Left forelimb (tissue), 1 donor: Measurements from ENCODE around the gene SAGE1.
"Not testable (repeated sequence)": the region's sequence is repeated elsewhere in the genome, so short reads cannot be mapped to it uniquely, and the experiment has no call there.

Experiments
- DNase-seq: peaks from one replicate; pipeline ENCODE4 v3.0.0-alpha.2; 2018; ENCODE audit warnings: low spot score

SAGE1 gene

GRCh38 chrX:135893294-135893817, at the start of gene SAGE1, which contains the start of gene CT45A10:
TSS of gene SAGE1 (plus strand) at chrX:135893716. CDS start at chrX:135896243, 2,527 bp downstream.
TSS of gene CT45A10 (minus strand) at chrX:135893444. CDS start at chrX:135885344, 8,100 bp downstream.
- no peak for DNase-seq

- DNase-seq, result not testable (repeated sequence)
Measured at GRCh38 chrX:135854438-135854837, 39.1 kb upstream of the SAGE1 start, which contains the start of gene CT45A8. TSS of gene CT45A8 (minus strand) at chrX:135854538. CDS start at chrX:135850783, 3,755 bp downstream.

GRCh38 chrX:135871712-135872111, 21.8 kb upstream of the SAGE1 start, which contains the start of gene CT45A9:
TSS of gene CT45A9 (minus strand) at chrX:135871812. CDS start at chrX:135868061, 3,751 bp downstream.
- not testable (repeated sequence) for DNase-seq

GRCh38 chrX:135882741-135883140, 10.8 kb upstream of the SAGE1 start:
- DNase-seq, result not testable (repeated sequence)

GRCh38 chrX:135888230-135888629, 5.3 kb upstream of the SAGE1 start:
- DNase-seq, result not testable (repeated sequence)

- DNase-seq, result not testable (repeated sequence)
Measured at GRCh38 chrX:135888976-135889375, 4.5 kb upstream of the SAGE1 start.

GRCh38 chrX:135890087-135890585, 3.4 kb upstream of the SAGE1 start:
- no peak for DNase-seq

GRCh38 chrX:135892781-135893180, 735 bp upstream of the SAGE1 start:
- DNase-seq, result no peak

- no peak for DNase-seq
Measured at GRCh38 chrX:135910251-135910650, 16.7 kb downstream of the SAGE1 start.

- no peak for DNase-seq
Measured at GRCh38 chrX:135914404-135914803, 20.9 kb downstream of the SAGE1 start.

- DNase-seq, result not testable (repeated sequence)
Measured at GRCh38 chrX:135920516-135920915, 27.0 kb downstream of the SAGE1 start.

GRCh38 chrX:135923353-135923752, 29.8 kb downstream of the SAGE1 start:
- no peak for DNase-seq

GRCh38 chrX:135927897-135928296, 34.4 kb downstream of the SAGE1 start:
- no peak for DNase-seq

- no peak for DNase-seq
Measured at GRCh38 chrX:135931644-135932487, 38.4 kb downstream of the SAGE1 start.

GRCh38 chrX:135944486-135944885, 51.0 kb downstream of the SAGE1 start:
- DNase-seq, result no peak

GRCh38 chrX:135951291-135951690, 57.8 kb downstream of the SAGE1 start:
- no peak for DNase-seq
